ENCODE data around the gene C11orf21.

C11orf21 gene

GRCh38 chr11:2320568-2321310 is 19.0 kb upstream of the C11orf21 start:
- no peak for DNase-seq (ENCODE audit: low read depth)

GRCh38 chr11:2319791-2320472 is 18.2 kb upstream of the C11orf21 start:
- no peak for DNase-seq (ENCODE audit: low read depth)

- no peak for DNase-seq (ENCODE audit: low read depth)
These were observed 17.0 kb upstream of the C11orf21 start for GRCh38 chr11:2318707-2319106.

GRCh38 chr11:2318123-2318522 is 16.4 kb upstream of the C11orf21 start:
- DNase-seq (ENCODE audit: low read depth) = no peak

GRCh38 chr11:2317354-2318050 is 15.8 kb upstream of the C11orf21 start:
- DNase-seq (ENCODE audit: low read depth) = no peak

GRCh38 chr11:2316963-2317244 is 15.2 kb upstream of the C11orf21 start:
- DNase-seq (ENCODE audit: low read depth) = no peak

GRCh38 chr11:2316169-2316962 is 14.6 kb upstream of the C11orf21 start:
- no peak for DNase-seq (ENCODE audit: low read depth)

GRCh38 chr11:2315395-2316168 is 13.9 kb upstream of the C11orf21 start:
- DNase-seq (ENCODE audit: low read depth) = no peak

- DNase-seq (ENCODE audit: low read depth) = no peak
These were observed 13.0 kb upstream of the C11orf21 start for GRCh38 chr11:2314525-2315394.

GRCh38 chr11:2314136-2314524 is 12.4 kb upstream of the C11orf21 start:
- no peak for DNase-seq (ENCODE audit: low read depth)

GRCh38 chr11:2313051-2313951 is 11.6 kb upstream of the C11orf21 start:
- no peak for DNase-seq (ENCODE audit: low read depth)

- no peak for DNase-seq (ENCODE audit: low read depth)
These were observed 10.7 kb upstream of the C11orf21 start for GRCh38 chr11:2312232-2313042.

- no peak for DNase-seq (ENCODE audit: low read depth)
These were observed 9.8 kb upstream of the C11orf21 start for GRCh38 chr11:2311353-2312133.

- no peak for DNase-seq (ENCODE audit: low read depth)
These were observed 9.2 kb upstream of the C11orf21 start for GRCh38 chr11:2310786-2311352.

GRCh38 chr11:2310073-2310785 is 8.5 kb upstream of the C11orf21 start:
- no peak for DNase-seq (ENCODE audit: low read depth)

GRCh38 chr11:2309251-2310072 is 7.7 kb upstream of the C11orf21 start:
- DNase-seq (ENCODE audit: low read depth) = no peak
